NCI-H2171 (cell line): Measurements from ENCODE around the gene GNL3L.
"Not testable (repeated sequence)": the region's sequence is repeated elsewhere in the genome, so short reads cannot be mapped to it uniquely, and the experiment has no call there.

Experiments
- DNase-seq: peaks from one replicate; lab custom pipeline; 2025; lab: John Stamatoyannopoulos, UW

GNL3L gene

DNA sequence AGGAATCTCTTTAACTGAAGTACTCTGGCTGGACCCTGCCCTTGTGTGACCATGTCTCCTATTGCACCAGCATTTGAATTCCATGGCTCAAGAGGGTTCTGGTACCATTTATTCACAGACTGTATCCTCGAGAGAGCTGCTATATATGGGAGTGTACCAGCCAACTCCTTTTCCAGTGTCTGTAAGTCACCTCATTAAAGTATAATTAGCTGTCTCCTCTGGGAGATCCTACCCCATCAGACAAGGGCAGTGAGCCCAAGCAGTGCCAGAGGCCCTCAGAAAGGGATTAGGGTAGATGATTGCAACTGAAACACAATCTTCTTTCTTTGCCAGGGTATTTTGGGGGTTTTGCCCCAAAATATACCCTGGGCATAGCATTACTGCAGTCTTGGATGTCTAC lies 31.6 kb downstream of the GNL3L start:
- DNase-seq: no peak

DNA sequence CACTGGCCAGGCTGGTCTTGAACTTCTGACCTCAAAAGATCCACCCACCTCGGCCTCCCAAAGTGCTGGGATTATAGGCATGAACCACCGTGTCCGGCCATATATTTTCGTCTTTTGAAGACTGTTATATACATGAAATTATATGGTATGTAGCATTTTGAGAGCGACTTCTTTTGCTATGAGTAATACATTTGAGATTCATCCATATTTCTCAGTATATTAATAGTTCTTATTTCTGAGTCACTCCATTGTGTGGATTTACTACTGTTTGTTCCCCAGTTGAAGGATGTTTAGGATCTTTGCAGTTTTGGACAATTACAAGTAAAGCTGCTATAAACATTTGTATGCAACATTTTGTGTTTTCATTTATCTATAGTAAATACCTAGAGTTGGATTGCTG lies 34.9 kb downstream of the GNL3L start:
- no peak for DNase-seq

DNA sequence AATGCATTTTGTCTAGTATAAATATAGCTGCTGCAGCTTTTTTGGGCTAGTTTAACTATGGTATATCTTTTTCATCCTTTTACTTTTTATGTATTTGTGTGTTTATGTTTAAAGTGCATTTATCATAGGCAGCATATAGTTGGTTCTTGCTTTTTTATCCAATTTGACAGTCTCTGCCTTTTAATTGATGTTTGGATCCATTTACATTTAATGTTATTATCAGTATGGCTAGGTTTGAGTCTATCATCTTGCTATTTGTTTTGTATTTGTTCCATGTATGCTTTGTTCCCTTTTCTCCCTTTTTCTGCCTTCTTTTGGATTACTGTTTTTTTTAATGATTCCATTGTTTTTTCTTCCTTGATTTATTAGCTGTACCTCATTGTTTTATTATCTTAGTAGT lies 40.3 kb downstream of the GNL3L start:
- no peak for DNase-seq

DNA sequence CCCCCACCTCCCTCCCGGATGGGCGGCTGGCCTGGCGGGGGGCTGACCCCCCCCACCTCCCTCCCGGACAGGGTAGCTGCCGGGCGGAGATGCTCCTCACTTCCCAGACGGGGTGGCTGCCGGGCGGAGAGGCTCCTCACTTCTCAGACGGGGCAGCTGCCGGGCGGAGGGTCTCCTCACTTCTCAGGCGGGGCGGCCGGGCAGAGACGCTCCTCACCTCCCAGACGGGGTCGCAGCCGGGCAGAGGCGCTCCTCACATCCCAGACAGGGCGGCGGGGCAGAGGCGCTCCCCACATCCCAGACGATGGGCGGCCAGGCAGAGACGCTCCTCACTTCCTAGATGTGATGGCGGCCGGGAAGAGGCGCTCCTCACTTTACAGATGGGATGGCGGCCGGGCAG lies 42.6 kb downstream of the GNL3L start:
- not testable (repeated sequence) for DNase-seq

DNA sequence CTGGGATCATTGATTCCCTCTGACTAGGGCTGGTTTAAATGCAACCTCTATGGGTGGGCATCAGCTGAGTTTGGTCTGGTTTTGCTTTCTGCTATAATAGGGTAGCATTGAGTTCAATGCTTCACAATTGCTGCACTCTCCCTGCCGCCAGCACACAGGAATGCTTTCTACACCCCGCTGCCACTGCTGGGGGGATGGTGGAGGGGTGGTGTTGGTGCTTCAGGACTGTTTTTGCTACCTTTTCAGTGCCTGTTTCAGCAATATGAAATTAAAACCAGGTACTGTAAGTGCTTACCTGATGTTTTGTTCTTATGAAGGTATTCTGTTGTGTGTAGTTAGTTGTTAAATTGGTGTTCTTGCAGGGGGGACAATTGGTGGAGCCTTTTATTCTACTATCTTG lies 67.7 kb downstream of the GNL3L start:
- no peak for DNase-seq

DNA sequence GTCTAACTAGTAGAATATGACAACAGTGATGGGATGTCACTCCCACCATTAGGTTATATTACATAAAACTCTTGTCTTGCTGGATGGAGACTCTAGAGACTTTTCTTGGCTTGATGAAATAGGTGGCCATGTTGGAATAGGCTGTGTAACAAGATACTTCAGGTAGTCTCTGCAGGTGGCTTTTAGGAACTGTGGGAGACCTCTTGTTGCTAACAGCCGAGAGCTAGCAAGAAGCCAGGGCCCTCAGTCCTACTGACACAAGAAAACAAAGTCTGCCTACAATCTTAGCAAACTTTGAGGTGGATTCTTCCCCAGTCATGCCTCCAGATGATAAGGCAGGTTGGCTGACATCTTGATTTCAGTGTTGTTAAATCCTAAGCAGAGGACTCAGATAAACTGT lies 72.5 kb downstream of the GNL3L start:
- no peak for DNase-seq
